Urinary bladder (tissue), 4 donors: ENCODE results near the gene WWTR1. TPM values are rescaled to one million over a fixed set of nuclear protein-coding genes. Genes with fewer than 3 reads are reported as not detected.

Experiments
- DNase-seq: peaks from one replicate; pipeline ENCODE4 v3.0.0-alpha.2; 2015; ENCODE audit errors: extremely low spot score
- H3K27ac ChIP-seq: one replicate; pipeline ENCODE4 v1.5.1; 2013; ENCODE audit warnings: low read depth, mild to moderate bottlenecking, moderate library complexity
- H3K36me3 ChIP-seq: one replicate; pipeline ENCODE4 v1.6.1; 2013; ENCODE audit warnings: mild to moderate bottlenecking, moderate library complexity; ENCODE audit not compliant: insufficient read depth
- H3K4me1 ChIP-seq: one replicate; pipeline ENCODE4 v1.6.1; 2013; ENCODE audit warnings: mild to moderate bottlenecking, moderate library complexity; ENCODE audit not compliant: insufficient read depth
- H3K4me3 ChIP-seq: one replicate; pipeline ENCODE4 v1.5.1; 2013; ENCODE audit warnings: low read depth, low read length
- WGBS: extraction: QIAGEN DNeasy Blood & Tissue Kit; methylation state at CpG from one replicate; pipeline ENCODE4 v1.1.7; 2013; 5-methylcytosine and 5-hydroxymethylcytosine counted together
- polyA plus RNA-seq: library from polyadenylated mRNA; stranded (reverse); fragments of 200-250 nt; gene quantifications from one replicate; pipeline ENCODE4 v1.2.3, GENCODE V29; 2013
- total RNA-seq: library from RNA; depleted of rRNA; stranded (reverse); fragments of >200 nt; gene quantifications from one replicate; pipeline ENCODE4 v1.2.3, GENCODE V29; 2014
- donor health status: healthy with polysubstance abuse.
- donor health status: healthy.

The WWTR1 gene
- total and polyA plus RNA-seq, 2 donors: 136 to 155 TPM

DNA sequence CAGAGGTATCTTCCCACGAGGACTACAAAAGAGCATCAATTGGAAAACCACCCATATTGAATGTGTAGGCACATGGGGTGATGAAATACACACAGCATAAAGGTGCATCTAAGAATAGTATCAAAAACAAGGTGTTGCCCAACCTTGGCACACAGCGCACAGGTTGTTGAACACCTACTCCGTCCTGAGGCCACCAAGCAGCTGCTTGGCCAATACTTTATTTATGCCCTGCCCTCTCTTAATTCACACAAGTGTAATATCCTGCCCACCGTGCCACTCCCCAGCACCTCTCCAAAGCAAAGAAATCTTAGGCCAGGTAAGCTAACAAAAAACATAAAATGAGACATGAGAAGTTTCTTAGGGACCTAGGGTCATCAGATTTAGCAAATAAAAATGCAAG, 31.2 kb downstream of the WWTR1 start:
- no peak for DNase-seq
- no peaks in the 10 kb centered on the region for H3K36me3 ChIP-seq
- WGBS: 92% methylated on average over 4 of the region's 4 CpGs
- H3K27ac ChIP-seq: no peak overlapping the region
- H3K4me1 ChIP-seq: no peaks in the 10 kb centered on the region
- no peak overlapping the region for H3K4me3 ChIP-seq

GRCh38 chr3:149625795-149626194, 32.0 kb downstream of the WWTR1 start:
- H3K36me3 ChIP-seq: no peaks in the 10 kb centered on the region
- no peak for DNase-seq
- no peak overlapping the region for H3K27ac ChIP-seq
- no peak overlapping the region for H3K4me3 ChIP-seq
- 70% methylated on average over 4 of the region's 4 CpGs for WGBS
- no peaks in the 10 kb centered on the region for H3K4me1 ChIP-seq

GRCh38 chr3:149623824-149624223, 34.0 kb downstream of the WWTR1 start:
- Histone ChIP-seq H3K4me1 (no peaks in the 10 kb centered on the region), H3K36me3 (no peaks in the 10 kb centered on the region), H3K4me3 (no peak overlapping the region), H3K27ac (no peak overlapping the region)
- WGBS: 74% methylated on average over 6 of the region's 6 CpGs
- DNase-seq: no peak

DNA sequence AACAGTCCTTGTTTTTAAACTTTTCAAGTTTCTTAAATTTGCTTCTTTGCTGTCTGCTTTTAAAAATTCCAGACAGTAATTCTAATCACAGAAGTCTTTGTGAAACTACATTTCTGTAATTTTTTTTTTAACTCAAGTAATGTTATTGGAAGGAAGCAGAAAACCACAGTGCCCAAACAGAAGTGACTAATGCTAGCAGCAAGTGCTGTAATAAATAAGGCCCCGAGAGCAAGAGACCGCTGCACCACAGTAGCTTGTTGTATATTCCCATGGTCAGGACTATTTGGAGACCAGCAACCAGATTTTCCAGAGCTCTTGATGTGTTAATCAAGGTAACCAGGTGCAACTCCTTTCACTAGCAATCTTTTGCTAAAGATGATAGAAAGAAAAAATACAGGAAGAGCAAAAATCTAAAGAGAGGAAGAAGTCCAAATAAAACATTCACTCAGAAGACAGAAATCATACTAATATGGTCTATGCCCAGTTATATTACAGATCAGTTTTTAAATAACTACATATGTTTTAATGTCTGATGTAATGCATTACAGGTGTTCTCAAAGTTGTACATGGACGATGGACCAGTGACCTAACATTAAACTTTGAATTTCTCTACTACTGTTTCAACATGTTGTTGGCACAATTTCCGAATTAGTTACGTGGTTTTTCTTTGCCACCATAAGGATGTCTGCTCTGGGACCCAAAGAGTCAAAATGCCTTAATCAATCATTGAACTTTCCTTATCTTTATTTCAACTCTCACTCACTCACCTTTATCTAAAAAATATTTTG, 36.4 kb downstream of the WWTR1 start:
- no peak for DNase-seq
- H3K4me3 ChIP-seq: no peak overlapping the region
- no peak overlapping the region for H3K27ac ChIP-seq
- peaks cover 3% of the 10 kb centered on the region for H3K4me1 ChIP-seq
- H3K36me3 ChIP-seq: no peaks in the 10 kb centered on the region
- WGBS: 60% methylated on average over 5 of the region's 5 CpGs

GRCh38 chr3:149620291-149621020, 37.4 kb downstream of the WWTR1 start:
- H3K36me3 ChIP-seq: no peaks in the 10 kb centered on the region
- WGBS: 58% methylated on average over 1 of the region's 1 CpG
- no peak overlapping the region for H3K27ac ChIP-seq
- no peak overlapping the region for H3K4me3 ChIP-seq
- peaks cover 3% of the 10 kb centered on the region for H3K4me1 ChIP-seq
- no peak for DNase-seq

- Histone ChIP-seq H3K36me3 (no peaks in the 10 kb centered on the region), H3K4me3 (no peak overlapping the region), H3K4me1 (peaks cover 3% of the 10 kb centered on the region), H3K27ac (no peak overlapping the region)
- DNase-seq: no peak
- WGBS: 60% methylated on average over 4 of the region's 4 CpGs
Measured at GRCh38 chr3:149619136-149619535, 38.7 kb downstream of the WWTR1 start.

- H3K36me3 ChIP-seq: no peaks in the 10 kb centered on the region
- WGBS: 54% methylated on average over 15 of the region's 15 CpGs
- DNase-seq: no peak
- H3K27ac ChIP-seq: no peak overlapping the region
- peaks cover 3% of the 10 kb centered on the region for H3K4me1 ChIP-seq
- no peak overlapping the region for H3K4me3 ChIP-seq
Measured at GRCh38 chr3:149618151-149619123, 39.4 kb downstream of the WWTR1 start.

DNA sequence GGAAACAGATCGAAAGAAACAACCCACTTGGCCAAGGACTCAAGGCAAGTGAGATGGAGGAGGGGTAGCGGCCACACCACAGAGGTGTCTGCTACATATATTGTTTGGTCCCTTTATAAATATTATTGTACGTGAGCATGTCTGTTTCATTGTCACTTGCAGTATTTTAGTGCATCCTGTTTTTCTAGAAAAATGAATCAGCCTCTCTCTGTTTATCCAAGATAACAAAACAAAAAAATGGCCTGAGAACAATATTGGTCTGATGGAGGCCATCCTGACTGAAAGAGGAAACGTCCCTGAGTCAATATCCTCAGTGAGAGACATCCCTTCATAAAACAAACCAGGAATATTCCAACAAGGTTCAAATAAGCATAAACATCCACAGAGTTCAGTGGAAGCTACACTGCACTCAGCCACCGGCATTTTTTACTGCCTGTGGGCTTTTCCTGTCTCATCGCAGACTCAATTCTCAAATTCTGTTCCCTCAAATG, 42.0 kb downstream of the WWTR1 start:
- Histone ChIP-seq H3K36me3 (no peaks in the 10 kb centered on the region), H3K4me3 (no peak overlapping the region), H3K27ac (no peak overlapping the region), H3K4me1 (peaks cover 3% of the 10 kb centered on the region)
- DNase-seq: no peak
- WGBS: 55% methylated on average over 6 of the region's 6 CpGs

- Histone ChIP-seq H3K27ac (no peak overlapping the region), H3K36me3 (no peaks in the 10 kb centered on the region), H3K4me3 (no peak overlapping the region), H3K4me1 (peaks cover 3% of the 10 kb centered on the region)
- DNase-seq: no peak
- 88% methylated on average over 2 of the region's 2 CpGs for WGBS
Measured at GRCh38 chr3:149613988-149614387, 43.8 kb downstream of the WWTR1 start.

DNA sequence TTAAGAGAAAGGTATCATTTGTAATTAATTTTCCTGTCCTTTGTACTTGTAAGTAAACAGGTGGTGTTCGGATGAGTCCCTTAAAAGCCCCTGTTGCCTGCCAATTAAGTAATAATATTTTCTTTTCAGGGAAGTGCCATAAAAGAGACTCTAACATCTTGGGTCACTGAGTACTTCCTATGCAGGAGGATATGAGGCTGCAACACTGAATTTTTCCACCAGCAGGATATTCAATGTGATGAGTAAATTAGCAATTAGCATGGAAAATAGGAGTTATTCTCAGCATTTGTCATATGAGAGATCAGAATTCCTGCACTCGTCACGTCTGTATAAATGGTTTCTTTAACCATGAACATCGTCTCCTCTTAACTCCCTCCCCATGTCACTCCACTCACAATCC, 45.4 kb downstream of the WWTR1 start:
- Histone ChIP-seq H3K4me3 (no peak overlapping the region), H3K4me1 (no peaks in the 10 kb centered on the region), H3K36me3 (no peaks in the 10 kb centered on the region), H3K27ac (no peak overlapping the region)
- WGBS: 91% methylated on average over 4 of the region's 4 CpGs
- DNase-seq: no peak

DNA sequence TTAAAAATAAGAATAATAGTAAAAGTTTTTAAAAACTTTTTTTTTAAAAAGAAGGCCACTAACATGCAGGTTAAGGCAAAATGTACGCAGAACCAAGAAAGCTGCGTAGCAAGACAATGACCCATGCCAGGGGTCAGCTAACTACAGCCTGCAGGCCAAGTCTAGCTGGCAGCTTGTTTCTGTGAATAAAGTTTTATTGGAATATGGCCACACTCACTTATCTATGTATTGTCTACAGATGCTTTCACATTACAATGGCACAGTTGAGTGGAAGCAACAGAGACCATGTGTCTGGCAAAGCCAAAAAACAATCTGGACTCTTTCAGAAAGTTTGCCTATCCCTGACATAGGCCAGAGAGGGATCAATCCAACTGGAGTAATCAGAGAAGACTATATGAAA, 46.7 kb downstream of the WWTR1 start:
- 95% methylated on average over 2 of the region's 2 CpGs for WGBS
- Histone ChIP-seq H3K27ac (no peak overlapping the region), H3K36me3 (no peaks in the 10 kb centered on the region), H3K4me3 (no peak overlapping the region), H3K4me1 (no peaks in the 10 kb centered on the region)
- no peak for DNase-seq

GRCh38 chr3:149610351-149611105, 47.3 kb downstream of the WWTR1 start:
- 36% methylated on average over 6 of the region's 6 CpGs for WGBS
- Histone ChIP-seq H3K4me1 (no peaks in the 10 kb centered on the region), H3K36me3 (no peaks in the 10 kb centered on the region), H3K27ac (no peak overlapping the region), H3K4me3 (no peak overlapping the region)
- DNase-seq: no peak

GRCh38 chr3:149609595-149609994, 48.2 kb downstream of the WWTR1 start:
- H3K36me3 ChIP-seq: no peaks in the 10 kb centered on the region
- H3K27ac ChIP-seq: no peak overlapping the region
- DNase-seq: no peak
- H3K4me3 ChIP-seq: no peak overlapping the region
- WGBS: 19% methylated on average over 4 of the region's 4 CpGs
- no peaks in the 10 kb centered on the region for H3K4me1 ChIP-seq
